ENCODE data around the gene HES3. TPM values are rescaled to one million over a fixed set of nuclear protein-coding genes. Genes with fewer than 3 reads are reported as not detected.

HES3 gene
- total and polyA plus RNA-seq, 2 donors (not counting 1 experiment from before 2014, with no cell fraction given): not detected

DNA sequence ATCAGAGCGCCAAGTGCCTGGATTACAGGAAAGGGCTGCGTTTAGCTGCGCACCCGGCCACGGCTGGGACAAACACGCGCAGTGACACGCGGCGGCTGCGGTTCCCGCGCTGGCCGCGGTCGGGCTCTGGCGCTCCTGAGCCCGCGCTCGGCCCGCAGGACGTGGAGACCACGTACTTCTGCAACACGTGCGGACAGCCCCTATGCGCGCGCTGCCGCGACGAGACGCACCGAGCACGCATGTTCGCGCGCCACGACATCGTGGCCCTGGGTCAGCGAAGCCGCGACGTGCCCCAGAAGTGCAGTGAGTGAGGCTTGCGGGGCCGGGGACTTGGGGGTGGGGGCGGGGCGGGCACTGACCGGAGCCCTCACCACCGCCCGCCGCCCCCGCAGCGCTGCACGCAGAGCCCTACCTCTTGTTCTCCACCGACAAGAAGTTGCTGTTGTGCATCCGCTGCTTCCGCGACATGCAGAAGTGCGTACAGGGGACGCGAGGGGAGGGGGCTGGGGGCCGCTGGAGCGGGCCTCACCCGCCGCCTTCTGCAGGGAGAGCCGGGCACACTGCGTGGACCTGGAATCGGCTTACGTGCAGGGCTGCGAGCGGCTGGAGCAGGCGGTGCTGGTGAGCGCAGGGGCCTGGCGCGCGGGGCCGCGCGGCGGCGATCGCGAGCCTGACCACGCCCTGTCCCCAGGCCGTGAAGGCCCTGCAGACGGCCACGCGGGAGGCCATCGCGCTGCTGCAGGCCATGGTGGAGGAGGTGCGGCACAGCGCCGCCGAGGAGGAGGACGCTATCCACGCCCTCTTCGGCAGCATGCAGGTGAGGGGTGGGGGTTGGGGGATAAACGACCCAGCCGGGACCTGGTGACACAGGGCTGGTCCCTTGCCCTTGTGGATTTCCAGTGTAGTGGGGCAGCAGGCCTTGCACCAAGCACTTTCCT, 35.0 kb upstream of the HES3 start:
- POLR2A ChIA-PET: interaction anchor here (0.5 kb wide), 1 partner anchor 27 kb away, joined by 3 read pairs; the partner anchor contains the start of gene ICMT
- no peaks in the 10 kb centered on the region for H4K20me1 ChIP-seq (ENCODE audit: control insufficient read depth, insufficient read depth, low read length, poor library complexity, severe bottlenecking)
- H3K9ac ChIP-seq (ENCODE audit: low read length): peak overlapping the region; percentile 39
- CTCF ChIA-PET: no interaction called here
- H3K27ac ChIP-seq (ENCODE audit: low read length in 2 of 2): no peak overlapping the region
- peaks cover 0 to 18% (median 0%) of the 10 kb centered on the region in 3 donors for H3K9me3 ChIP-seq (ENCODE audit: control extremely low read depth in 1 of 3, control insufficient read depth in 2 of 3, insufficient read depth in 1 of 3, low read length in 2 of 3)
- no peaks in the 10 kb centered on the region for H3K79me2 ChIP-seq (ENCODE audit: control insufficient read depth, insufficient read depth, low read length)
- peak; percentile 53 for DNase-seq
- peak overlapping the region in 3 of 5 experiments; percentile 29 to 36 (median 36) for H3K4me3 ChIP-seq (ENCODE audit: control extremely low read depth in 1 of 5, extremely low read depth in 1 of 5, insufficient read depth in 1 of 5, low read depth in 2 of 5, low read length in 4 of 5)
- H3K4me2 ChIP-seq (replicated peaks; ENCODE audit: low read depth, low read length, poor library complexity, severe bottlenecking): peak overlapping the region; percentile 74
- intact Hi-C loops (cut with micrococcal nuclease): loop anchor here (1.0 kb wide), 1 partner anchor 10 kb away; the partner anchor contains the start of gene RPL22
- TF ChIP-seq EZH2 (IDR thresholded peaks at IDR 0.05; ENCODE audit: borderline replicate concordance, insufficient read depth, low read depth, low read length, poor library complexity, severe bottlenecking): no peak
- TF ChIP-seq, protein P1, sequence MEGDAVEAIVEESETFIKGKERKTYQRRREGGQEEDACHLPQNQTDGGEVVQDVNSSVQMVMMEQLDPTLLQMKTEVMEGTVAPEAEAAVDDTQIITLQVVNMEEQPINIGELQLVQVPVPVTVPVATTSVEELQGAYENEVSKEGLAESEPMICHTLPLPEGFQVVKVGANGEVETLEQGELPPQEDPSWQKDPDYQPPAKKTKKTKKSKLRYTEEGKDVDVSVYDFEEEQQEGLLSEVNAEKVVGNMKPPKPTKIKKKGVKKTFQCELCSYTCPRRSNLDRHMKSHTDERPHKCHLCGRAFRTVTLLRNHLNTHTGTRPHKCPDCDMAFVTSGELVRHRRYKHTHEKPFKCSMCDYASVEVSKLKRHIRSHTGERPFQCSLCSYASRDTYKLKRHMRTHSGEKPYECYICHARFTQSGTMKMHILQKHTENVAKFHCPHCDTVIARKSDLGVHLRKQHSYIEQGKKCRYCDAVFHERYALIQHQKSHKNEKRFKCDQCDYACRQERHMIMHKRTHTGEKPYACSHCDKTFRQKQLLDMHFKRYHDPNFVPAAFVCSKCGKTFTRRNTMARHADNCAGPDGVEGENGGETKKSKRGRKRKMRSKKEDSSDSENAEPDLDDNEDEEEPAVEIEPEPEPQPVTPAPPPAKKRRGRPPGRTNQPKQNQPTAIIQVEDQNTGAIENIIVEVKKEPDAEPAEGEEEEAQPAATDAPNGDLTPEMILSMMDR (IDR thresholded peaks at IDR 0.05): peak; percentile 34
- 3% methylated on average over 99 of the region's 99 CpGs for WGBS (ENCODE audit: insufficient coverage)
- H3K27me3 Mint-ChIP-seq: peaks cover 29% of the 10 kb centered on the region
- H3K4me1 ChIP-seq (ENCODE audit: control insufficient read depth in 2 of 2, insufficient read depth in 2 of 2, low read length in 2 of 2): peaks cover 44 to 52% of the 10 kb centered on the region in 2 donors
- H3K4me1 Mint-ChIP-seq: peaks cover 33% of the 10 kb centered on the region
- no peak overlapping the region for H3K27ac Mint-ChIP-seq
- H3K9me3 Mint-ChIP-seq (ENCODE audit: insufficient read depth): no peaks in the 10 kb centered on the region
- peak overlapping the region; percentile 54 for H2AFZ ChIP-seq (ENCODE audit: insufficient read depth, low read depth, low read length, poor library complexity, severe bottlenecking)
- peak overlapping the region; percentile 71 for H3K4me3 Mint-ChIP-seq
- peaks cover 0 to 58% (median 20%) of the 10 kb centered on the region in 4 experiments for H3K27me3 ChIP-seq (replicated peaks in 1 of 4; ENCODE audit: control extremely low read depth in 1 of 4, control insufficient read depth in 3 of 4, insufficient read depth in 4 of 4, low read length in 3 of 4)
- ATAC-seq (ENCODE audit: low read depth): peak; percentile 49
- no peaks in the 10 kb centered on the region for H3K36me3 ChIP-seq (replicated peaks in 1 of 2; ENCODE audit: control extremely low read depth in 1 of 2, control insufficient read depth in 1 of 2, extremely low read depth in 1 of 2, insufficient read depth in 2 of 2, low read length in 1 of 2)
